PC-9 (cell line): Measurements from ENCODE around the gene OOSP4A. TPM values are rescaled to one million over a fixed set of nuclear protein-coding genes. Genes with fewer than 3 reads are reported as not detected.

Experiments
- BruUV-seq: library from RNA; stranded (reverse); fragments of 400-500 nt; replicated peaks from 2 replicates; lab custom pipeline; 2021; lab: Mats Ljungman, UMichigan
- CTCF ChIA-PET: fragments of 300-600 bp; sonication (Branson Sonifier 250); formaldehyde crosslinking; loops from one replicate; lab custom pipeline; 2022; ENCODE audit warnings: antibody characterized with exemption; lab: Charles Lee
- POLR2A ChIA-PET: fragments of 300-600 bp; sonication (Branson Sonifier 250); formaldehyde crosslinking; loops from one replicate; lab custom pipeline; 2022; ENCODE audit warnings: antibody characterized with exemption; ENCODE audit not compliant: unreplicated experiment; lab: Charles Lee
- DNase-seq, 2 experiments: peaks; one replicate each; pipeline versions ENCODE4 v3.0.0 to v3.0.0-alpha.2; 2015 to 2022; ENCODE audit warnings: mixed read lengths in 1 of 2
- H2AFZ ChIP-seq: fragments of 200-600 bp; sonication (generic); 2 replicates; pipeline ENCODE4 v1.8.1; 2017; ENCODE audit warnings: antibody characterized with exemption
- H3F3A ChIP-seq: fragments of 200-600 bp; sonication (generic); 2 replicates; pipeline ENCODE4 v1.8.1; 2017; ENCODE audit warnings: antibody characterized with exemption, mild to moderate bottlenecking, low read depth; ENCODE audit not compliant: insufficient read depth
- H3K27ac ChIP-seq: fragments of 200-600 bp; sonication (generic); 2 replicates; pipeline ENCODE4 v1.6.1; 2016; ENCODE audit warnings: mixed run types
- H3K27me3 ChIP-seq: fragments of 200-600 bp; sonication (generic); 2 replicates; pipeline ENCODE4 v1.6.1; 2016; ENCODE audit warnings: low read depth, mixed run types; ENCODE audit not compliant: insufficient read depth
- H3K36me3 ChIP-seq: fragments of 200-600 bp; sonication (generic); 2 replicates; pipeline ENCODE4 v1.6.1; 2016; ENCODE audit warnings: low read depth, mixed run types
- H3K4me1 ChIP-seq: fragments of 200-600 bp; sonication (generic); replicated peaks from 2 replicates; pipeline ENCODE4 v1.6.1; 2016; ENCODE audit warnings: mixed run types; ENCODE audit not compliant: insufficient read depth
- H3K4me2 ChIP-seq: fragments of 200-600 bp; sonication (generic); 2 replicates; pipeline ENCODE4 v1.6.1; 2017; ENCODE audit warnings: mixed run types
- H3K4me3 ChIP-seq: fragments of 200-600 bp; sonication (generic); 2 replicates; pipeline ENCODE4 v1.6.1; 2016; ENCODE audit warnings: mixed run types
- H3K79me2 ChIP-seq: fragments of 200-600 bp; sonication (generic); 2 replicates; pipeline ENCODE4 v1.6.1; 2017; ENCODE audit warnings: low read depth, mixed run types
- H3K9me2 ChIP-seq: fragments of 200-600 bp; sonication (generic); 2 replicates; pipeline ENCODE4 v1.8.1; 2017; ENCODE audit warnings: mild to moderate bottlenecking; ENCODE audit not compliant: insufficient read depth
- H3K9me3 ChIP-seq: fragments of 200-600 bp; sonication (generic); 2 replicates; pipeline ENCODE4 v1.8.1; 2016; ENCODE audit warnings: low read depth; ENCODE audit not compliant: insufficient read depth
- H4K20me1 ChIP-seq: fragments of 200-600 bp; sonication (generic); 2 replicates; pipeline ENCODE4 v1.8.1; 2017; ENCODE audit not compliant: insufficient read depth
- EZH2 ChIP-seq: fragments of 200-600 bp; sonication (generic); IDR thresholded peaks from 2 replicates; pipeline ENCODE4 v1.8.0; 2017; ENCODE audit warnings: antibody characterized with exemption, low read depth
- intact Hi-C: fragments of 100-400 bp; cut with micrococcal nuclease; formaldehyde crosslinking; loops from one replicate; pipeline ENCODE4 v1.10.0; 2022; ENCODE audit not compliant: unreplicated experiment
- total RNA-seq: library from RNA; stranded (reverse); gene quantifications from 2 replicates; pipeline ENCODE4 v1.2.3, GENCODE V29; 2021
- TF ChIP-seq, protein P1 (sequence below): fragments of 200-600 bp; sonication (generic); conservative IDR thresholded peaks from 2 replicates; pipeline ENCODE4 v1.6.1; 2017; ENCODE audit warnings: mixed run types, antibody characterized with exemption, mild to moderate bottlenecking, moderate library complexity

OOSP4A gene
- total RNA-seq, 1 experiment from 2014 or later: not detected

GRCh38 chr11:59954219-59954847 is 9.5 kb upstream of the OOSP4A start:
- POLR2A ChIA-PET: no interaction called here
- H2AFZ ChIP-seq: no peak overlapping the region

DNA sequence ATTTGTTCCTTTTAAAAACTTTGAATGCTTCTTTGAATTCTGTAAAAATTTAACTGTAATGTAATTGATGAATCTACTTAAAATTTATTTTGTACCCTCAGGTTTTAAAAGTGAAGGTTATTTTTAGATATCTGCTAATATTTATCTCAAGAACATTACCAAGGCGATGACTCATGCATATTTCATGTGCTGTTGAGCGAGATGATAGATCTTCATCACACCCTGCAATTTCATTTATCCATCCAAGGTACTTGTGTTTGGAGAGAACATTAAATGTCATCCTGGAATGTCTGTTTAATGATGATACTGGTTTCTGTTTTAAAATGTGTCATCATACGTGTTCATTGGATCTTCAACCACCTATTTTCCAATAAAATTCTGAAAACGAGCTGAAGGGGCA is 6.7 kb upstream of the OOSP4A start:
- TF ChIP-seq EZH2: no peak
- TF ChIP-seq, protein P1, sequence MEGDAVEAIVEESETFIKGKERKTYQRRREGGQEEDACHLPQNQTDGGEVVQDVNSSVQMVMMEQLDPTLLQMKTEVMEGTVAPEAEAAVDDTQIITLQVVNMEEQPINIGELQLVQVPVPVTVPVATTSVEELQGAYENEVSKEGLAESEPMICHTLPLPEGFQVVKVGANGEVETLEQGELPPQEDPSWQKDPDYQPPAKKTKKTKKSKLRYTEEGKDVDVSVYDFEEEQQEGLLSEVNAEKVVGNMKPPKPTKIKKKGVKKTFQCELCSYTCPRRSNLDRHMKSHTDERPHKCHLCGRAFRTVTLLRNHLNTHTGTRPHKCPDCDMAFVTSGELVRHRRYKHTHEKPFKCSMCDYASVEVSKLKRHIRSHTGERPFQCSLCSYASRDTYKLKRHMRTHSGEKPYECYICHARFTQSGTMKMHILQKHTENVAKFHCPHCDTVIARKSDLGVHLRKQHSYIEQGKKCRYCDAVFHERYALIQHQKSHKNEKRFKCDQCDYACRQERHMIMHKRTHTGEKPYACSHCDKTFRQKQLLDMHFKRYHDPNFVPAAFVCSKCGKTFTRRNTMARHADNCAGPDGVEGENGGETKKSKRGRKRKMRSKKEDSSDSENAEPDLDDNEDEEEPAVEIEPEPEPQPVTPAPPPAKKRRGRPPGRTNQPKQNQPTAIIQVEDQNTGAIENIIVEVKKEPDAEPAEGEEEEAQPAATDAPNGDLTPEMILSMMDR: no peak

More at GRCh38 chr11:59954219-59954847, 9.5 kb upstream of the OOSP4A start:
- Histone ChIP-seq H3K36me3 (no peaks in the 10 kb centered on the region), H3K79me2 (no peaks in the 10 kb centered on the region), H4K20me1 (no peaks in the 10 kb centered on the region), H3K4me1 (no peaks in the 10 kb centered on the region), H3K27ac (no peak overlapping the region), H3K4me3 (no peak overlapping the region), H3K4me2 (no peak overlapping the region), H3F3A (no peaks in the 10 kb centered on the region), H3K9me3 (0 out of 2 replicates have a peak, but pooled peaks cover 4% of the 10 kb centered on the region), H3K27me3 (peaks cover 14% of the 10 kb centered on the region), H3K9me2 (no peaks in the 10 kb centered on the region)
- BruUV-seq: no TSS peak
- CTCF ChIA-PET: no interaction called here
- DNase-seq: no peak
- intact Hi-C loops: no loop called here
- TF ChIP-seq, protein P1: no peak
- no peak for TF ChIP-seq EZH2

DNA sequence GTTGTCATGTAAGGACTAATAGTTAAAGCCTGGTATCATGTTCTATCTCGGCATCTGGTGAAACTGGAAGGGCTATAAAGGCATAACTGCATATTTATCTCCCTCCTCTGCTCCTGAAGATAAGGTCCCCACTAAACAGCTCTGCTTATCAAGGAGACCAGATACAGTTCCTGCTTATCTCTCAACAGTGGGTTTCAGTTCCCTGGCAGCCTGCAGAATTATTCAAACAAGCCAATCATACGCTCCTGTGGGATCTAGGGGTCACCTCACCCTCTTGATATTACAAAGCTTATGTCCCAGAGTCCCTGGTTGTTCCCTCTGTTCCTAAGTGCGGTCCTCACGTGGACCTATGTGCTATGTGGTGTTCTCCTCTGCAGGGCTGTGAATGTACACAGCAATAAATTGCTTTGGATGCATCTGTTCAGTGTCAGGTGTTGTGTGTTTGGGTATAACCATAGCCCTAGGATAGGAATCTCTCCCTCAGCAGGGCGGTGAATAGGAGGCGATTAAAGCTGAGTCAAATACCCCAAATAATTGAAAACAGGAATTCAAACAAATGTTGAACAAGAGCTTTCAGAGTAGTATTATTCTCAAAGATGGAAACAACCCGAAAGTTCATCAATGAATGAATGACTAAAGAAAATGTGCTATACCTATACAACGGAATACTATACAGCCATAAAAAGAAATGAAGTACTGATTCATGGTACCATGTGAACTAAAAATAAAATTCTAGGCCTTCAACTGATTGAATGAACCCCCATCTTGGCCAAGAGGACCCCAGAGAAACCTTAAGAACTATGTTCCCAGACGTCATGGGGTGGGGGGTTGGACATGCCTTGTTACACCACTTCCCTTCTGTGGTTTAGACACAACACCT is 3.1 kb upstream of the OOSP4A start:
- ChIA-PET CTCF (no interaction called here), POLR2A (no interaction called here)
- BruUV-seq: no TSS peak
- Histone ChIP-seq H2AFZ (no peak overlapping the region), H3K4me1 (no peaks in the 10 kb centered on the region), H3K9me2 (no peaks in the 10 kb centered on the region), H3K27ac (no peak overlapping the region), H3K79me2 (no peaks in the 10 kb centered on the region), H3K36me3 (no peaks in the 10 kb centered on the region), H3K9me3 (0 out of 2 replicates have a peak, but pooled peaks cover 4% of the 10 kb centered on the region), H3F3A (no peaks in the 10 kb centered on the region), H3K4me2 (no peak overlapping the region), H3K27me3 (no peaks in the 10 kb centered on the region), H3K4me3 (no peak overlapping the region), H4K20me1 (no peaks in the 10 kb centered on the region)
- TF ChIP-seq EZH2: no peak
- TF ChIP-seq, protein P1: no peak
- DNase-seq: no peak
- intact Hi-C loops: no loop called here

More for the DNA sequence above, 6.7 kb upstream of the OOSP4A start:
- H3K27me3 ChIP-seq: no peaks in the 10 kb centered on the region
- DNase-seq: no peak
- 0 out of 2 replicates have a peak, but pooled peaks cover 4% of the 10 kb centered on the region for H3K9me3 ChIP-seq
- POLR2A ChIA-PET: interaction anchor here (0.6 to 0.7 kb wide), 2 partner anchors 140 to 212 kb away, joined by 6 to 17 read pairs; no protein-coding TSS in a partner anchor
- BruUV-seq: no TSS peak
- no peaks in the 10 kb centered on the region for H3K9me2 ChIP-seq
- H3K4me1 ChIP-seq: no peaks in the 10 kb centered on the region
- H3K36me3 ChIP-seq: no peaks in the 10 kb centered on the region
- CTCF ChIA-PET: no interaction called here
- no peak overlapping the region for H3K27ac ChIP-seq
- H3F3A ChIP-seq: no peaks in the 10 kb centered on the region
- H2AFZ ChIP-seq: no peak overlapping the region
- no peaks in the 10 kb centered on the region for H3K79me2 ChIP-seq
- no peaks in the 10 kb centered on the region for H4K20me1 ChIP-seq
- no peak overlapping the region for H3K4me3 ChIP-seq
- no peak overlapping the region for H3K4me2 ChIP-seq
- intact Hi-C loops: no loop called here
